Measurements from ENCODE around the gene RHEX.
"Not testable (repeated sequence)": the region's sequence is repeated elsewhere in the genome, so short reads cannot be mapped to it uniquely, and the experiment has no call there.

Gene RHEX, protein sequence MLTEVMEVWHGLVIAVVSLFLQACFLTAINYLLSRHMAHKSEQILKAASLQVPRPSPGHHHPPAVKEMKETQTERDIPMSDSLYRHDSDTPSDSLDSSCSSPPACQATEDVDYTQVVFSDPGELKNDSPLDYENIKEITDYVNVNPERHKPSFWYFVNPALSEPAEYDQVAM

DNA sequence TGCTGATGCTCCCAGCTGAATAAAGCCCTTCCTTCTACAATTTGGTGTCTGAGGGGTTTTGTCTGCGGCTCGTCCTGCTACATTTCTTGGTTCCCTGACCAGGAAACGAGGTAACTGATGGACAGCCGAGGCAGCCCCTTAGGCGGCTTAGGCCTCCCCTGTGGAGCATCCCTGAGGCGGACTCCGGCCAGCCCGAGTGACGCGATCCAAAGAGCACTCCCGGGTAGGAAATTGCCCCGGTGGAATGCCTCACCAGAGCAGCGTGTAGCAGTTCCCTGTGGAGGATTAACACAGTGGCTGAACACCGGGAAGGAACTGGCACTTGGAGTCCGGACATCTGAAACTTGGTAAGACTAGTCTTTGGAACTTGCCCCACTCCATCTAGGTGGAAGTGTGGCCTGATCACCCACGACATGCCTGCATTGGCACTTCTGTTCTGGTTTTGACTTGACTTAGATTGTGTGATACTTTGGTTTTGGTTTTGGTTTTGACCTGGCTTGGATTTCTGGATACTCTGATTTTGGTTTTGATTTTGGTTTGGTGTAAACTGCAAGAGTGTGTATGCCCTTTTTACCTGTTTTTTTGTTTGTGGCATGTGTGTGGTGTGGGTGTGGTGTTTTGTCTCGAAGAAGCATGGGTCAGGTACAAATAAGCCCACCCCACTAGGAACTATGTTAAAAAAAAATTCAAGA is at the start of gene RHEX:
Gene RHEX, plus strand, starts transcription at position 255 of the 692 bp plus-strand sequence. CDS start 44,656 bp downstream, outside the sequence.
- DNase-seq (ENCODE audit: low read depth in 2 of 2) = not testable (repeated sequence)

DNA sequence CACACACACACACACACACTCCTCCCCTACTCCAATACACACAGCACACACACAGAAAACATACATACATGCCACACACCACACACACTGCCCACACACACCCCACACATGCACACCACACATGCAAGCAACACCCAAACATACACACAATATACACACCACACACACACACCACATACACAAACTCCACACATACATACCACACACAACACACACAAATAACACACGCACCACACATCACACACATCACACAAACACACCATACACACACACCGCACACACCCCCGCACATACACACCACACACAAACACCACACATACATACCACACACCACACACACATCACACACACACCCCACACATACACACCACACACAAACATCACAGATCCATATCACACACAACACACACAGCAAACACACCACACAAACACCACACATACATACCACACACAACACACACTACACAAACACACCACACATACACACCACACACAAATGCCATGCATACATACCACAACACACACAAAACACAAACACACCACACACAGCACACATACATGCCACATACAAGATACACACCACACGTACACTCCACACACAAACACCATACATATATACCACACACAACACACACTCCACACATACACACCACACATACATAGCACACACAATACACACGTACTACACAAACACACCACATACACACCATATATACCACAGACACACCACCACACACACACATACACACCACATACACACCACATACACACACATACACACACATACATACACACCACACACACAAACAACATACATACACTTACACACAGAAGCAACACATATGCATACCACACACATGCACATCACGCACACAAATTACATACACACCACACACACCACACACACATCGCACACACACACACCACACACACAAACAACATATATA is 48.8 kb upstream of the RHEX start:
- DNase-seq (ENCODE audit: low read depth in 2 of 2) = no peak

DNA sequence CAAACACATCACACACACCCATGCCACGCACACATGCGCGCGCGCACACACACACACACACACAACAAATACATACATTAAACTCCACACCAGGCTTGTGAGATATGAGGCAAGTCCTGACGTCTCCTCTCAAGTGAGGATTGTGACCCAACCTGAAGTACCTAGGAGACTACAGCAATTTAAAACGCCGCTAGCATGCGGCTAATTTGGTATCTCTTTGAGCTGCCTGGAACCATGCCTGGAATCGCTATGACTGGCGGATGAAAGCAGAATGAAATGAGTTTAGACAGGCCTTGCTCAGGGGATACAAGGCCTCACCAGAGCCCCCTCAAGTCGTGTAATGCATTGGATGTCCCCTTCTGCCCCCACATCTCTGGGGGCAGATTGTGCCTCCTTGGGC is 48.1 kb upstream of the RHEX start:
- DNase-seq (ENCODE audit: low read depth in 2 of 2) = no peak

DNA sequence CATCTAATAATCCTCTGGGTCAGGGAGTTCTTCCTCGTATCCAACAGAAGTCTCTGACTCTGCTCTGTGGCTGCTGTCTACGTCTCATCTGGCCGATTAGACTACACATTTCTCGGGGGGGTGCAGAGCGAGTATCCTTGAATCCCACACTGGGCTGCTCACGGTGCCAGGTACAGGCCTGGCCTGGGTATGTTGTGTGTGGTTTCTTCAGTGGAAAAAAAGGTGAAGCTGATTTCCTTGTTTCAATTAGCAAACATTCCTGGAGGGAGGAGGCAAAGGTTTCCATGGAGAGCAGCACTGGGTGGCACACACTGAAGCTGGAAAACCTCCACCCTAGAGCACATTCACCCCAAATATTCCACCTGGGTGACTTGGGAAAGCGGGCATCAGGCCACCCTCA is 47.7 kb upstream of the RHEX start:
- DNase-seq (ENCODE audit: low read depth in 2 of 2) = no peak

DNA sequence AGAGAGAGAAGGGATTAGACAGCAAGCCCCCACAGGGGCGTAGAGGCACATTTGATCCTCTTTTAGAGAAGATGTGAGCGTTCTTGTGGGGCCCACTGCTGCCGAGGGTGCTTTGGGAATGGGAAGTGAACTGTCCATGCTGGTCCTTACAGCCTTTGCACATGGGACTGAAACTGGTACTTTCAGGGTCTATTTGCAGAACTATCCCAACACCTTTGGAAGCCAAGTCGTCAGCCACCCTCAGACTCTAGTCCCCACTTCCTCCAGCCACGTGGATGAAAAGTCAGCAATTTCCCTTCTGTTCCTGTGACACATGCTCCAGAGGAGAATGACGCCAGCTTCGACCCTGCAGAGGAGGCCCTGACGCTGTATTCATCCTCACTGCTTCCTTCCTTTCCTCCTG is 47.2 kb upstream of the RHEX start:
- no peak for DNase-seq (ENCODE audit: low read depth in 2 of 2)

DNA sequence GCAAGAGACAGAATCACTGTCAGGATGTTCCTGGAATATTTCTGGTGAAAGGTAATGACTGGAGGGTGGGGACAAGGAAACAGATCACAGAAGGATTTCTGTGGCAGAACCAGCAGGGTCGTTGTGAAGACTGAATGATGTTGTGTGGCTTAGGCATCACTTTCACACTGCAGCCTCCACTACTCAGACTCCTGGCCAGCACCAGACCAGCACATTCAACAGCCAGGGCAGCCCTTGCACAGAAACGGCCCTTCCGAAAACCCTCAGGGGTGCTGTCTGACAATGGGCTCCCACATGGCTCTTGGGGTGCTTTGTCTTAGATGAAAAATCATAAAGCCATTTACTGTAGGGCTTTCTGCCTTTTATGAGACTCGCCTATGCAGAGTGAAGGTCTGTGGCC is 46.0 kb upstream of the RHEX start:
- no peak for DNase-seq (ENCODE audit: low read depth in 2 of 2)

DNA sequence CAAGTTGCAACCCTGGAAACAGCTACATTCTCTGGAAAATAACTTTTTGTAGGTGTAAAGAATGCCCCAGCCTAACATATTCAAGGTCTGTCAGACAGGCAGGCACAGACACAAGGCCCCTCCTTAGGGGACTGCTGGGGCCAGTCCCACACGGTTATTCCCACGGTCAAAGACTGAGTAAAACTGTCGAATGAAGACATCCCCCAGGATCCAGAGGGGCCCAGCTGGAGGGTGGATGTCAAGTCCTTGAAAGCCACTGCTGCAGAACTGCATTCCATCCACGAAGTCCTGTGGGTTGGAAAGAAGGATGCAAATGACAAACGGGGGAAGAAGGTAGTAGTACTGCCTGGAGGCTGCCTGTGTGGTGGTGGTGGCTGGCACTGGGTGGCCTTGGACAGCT is 42.9 kb upstream of the RHEX start:
- DNase-seq (ENCODE audit: low read depth in 2 of 2) = no peak

DNA sequence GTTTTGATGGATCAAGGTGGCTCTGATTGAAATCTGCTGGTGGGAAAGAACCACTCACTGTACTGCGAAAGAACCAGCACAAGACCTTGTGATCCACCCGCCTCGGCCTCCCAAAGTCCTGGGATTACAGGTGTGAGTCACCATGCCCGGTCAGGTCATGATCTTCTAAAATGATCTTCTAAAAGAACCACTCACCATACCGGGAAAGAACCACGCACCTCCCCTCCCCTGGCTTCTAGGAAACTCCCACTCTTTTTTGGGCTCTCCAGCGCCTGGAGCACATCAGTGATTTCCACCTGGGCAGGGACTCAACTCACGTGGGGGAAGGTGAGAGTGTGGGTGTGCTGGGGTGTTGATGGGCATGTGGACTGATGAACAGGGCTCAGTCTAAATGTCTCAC is 41.9 kb upstream of the RHEX start:
- no peak for DNase-seq (ENCODE audit: low read depth in 2 of 2)

DNA sequence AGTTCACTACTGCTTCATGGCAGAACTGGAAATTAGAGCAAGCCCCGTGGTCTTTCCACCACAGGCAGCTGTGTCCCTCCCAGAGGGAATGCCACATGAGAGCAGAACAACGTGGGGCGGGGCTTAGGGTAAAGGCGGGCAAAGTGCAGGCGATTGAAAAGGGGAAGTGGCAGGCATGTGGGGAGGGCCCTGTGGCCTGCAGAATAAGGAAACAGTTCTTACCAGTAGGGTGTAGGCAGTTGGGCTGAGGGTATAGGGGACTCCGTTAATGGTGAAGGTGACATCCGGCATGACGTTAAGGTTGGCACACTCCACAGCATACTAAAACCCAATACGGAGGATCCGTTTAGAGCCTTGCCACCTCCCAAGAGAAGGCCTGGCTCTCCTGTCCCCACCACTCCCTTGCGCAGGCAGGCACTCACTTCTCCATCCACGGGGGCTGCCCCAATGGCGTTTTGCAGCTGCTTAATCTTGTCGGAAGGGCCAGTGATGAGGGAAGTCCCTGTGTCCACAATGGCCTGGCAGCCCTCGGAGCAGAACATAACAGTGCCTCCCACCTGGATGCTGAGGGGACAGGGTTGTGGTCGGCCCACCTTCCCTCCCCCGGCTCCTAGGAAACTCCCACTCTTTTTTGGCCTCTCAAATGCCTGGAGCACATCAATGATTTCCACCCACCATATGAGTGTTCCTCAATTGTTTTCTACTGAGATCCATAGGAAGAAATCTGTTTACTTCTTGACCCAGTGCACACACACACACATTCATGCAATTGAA is 40.7 kb upstream of the RHEX start:
- peak in 1 of 2 donors; percentile 21 for DNase-seq (ENCODE audit: low read depth in 2 of 2)

DNA sequence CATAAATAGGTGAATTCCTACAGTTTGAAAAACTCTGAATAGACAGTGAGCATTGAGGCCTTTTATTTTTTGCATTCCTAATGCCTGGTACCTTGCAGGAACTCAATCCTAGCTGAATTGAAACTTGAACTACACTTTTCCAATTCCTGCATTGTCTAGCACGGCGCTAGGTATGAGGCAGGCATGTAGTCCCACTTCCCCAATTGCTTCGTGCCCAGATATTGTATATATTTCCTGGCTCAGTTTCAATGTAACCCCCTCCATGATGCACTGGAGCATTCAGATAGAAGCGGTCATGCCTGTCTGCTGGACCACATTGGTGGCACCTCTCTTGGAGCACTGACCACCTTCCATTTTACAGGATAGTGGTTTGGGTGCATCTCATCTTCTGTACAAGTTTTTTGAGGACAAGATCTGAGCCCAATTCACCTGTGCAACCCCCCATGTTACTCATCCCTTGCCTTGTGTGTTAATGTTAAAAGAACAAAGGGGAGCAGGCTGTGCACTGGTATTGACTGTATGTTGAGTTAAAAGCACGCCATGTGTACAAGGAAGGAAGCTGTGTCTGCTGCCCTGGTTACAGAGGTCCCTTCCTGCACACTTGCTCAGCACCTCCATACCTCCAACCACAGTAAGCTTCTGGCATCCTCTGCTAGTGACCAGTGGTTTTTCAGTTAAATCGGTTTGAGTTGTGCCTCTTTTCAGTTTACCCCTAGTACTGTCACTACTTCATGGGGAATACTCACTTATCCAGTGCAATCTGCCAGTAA is 39.8 kb upstream of the RHEX start:
- DNase-seq (ENCODE audit: low read depth in 2 of 2) = no peak

DNA sequence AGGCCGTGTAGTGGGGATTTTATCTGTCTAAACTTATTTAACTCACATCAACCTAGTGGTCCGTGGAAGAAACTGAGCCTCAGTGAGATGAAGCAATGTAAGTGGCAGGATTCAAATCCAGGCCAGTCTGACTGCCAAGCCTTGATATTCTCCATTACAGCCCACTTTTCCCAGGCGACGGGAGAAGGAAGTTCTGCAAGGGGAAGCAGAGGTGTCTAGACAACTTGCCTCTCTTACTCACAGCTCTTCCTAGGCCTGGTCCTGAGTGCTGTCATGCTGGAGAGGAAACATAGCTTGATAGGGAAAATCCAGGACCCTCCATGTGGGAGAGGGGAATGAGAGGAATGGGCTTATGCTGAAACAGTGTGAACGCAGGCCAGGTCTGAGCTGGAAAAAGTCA is 38.4 kb upstream of the RHEX start:
- DNase-seq (ENCODE audit: low read depth in 2 of 2) = no peak

DNA sequence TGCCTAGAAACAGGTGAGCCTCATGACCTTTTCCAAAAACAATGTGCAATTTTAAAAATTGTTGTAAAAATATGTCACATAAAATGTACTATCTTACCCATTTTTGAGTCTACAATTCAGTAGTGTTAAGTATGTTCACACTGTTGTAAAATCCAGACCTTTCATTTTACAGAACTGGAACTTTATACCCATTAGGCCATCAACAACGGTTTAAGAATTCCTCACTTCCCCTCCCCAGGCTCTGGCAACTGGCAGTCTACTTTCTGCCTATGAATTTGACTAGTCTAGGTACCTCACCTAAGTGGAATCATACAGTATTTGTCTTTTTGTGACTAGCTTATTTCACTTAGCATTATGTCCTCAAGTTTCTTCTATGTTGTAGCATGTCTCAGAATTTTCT is 37.9 kb upstream of the RHEX start:
- no peak for DNase-seq (ENCODE audit: low read depth in 2 of 2)

DNA sequence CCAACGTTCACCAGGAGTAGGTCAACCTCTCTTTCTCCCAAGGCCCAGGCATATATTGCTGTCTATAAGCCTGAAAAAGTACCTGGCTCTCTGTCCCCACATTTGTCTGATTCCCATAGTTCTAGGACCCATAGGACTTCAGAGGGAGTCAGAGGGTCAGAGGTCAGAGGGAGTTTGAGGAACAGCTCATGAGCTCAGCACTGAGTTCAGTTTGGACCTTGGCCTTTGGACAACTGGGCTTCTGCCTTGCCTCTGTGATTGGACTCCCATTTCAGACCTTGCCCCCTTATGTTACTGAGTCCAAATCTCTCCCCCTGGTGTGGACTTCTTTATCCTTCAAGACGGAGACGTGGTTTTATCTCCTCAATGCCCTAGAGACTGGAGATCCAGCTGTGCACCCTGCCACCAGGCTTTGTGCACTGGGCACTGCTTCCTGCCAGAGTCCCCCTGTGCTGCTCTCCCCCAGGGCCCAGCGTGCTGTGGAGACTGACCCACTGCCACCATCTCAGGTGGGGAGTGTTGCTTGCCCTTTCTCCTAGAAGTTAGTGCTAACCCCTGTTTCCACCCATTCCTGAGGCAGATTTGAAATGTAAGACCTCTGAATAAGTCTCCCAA is 32.5 kb upstream of the RHEX start:
- no peak for DNase-seq (ENCODE audit: low read depth in 2 of 2)

DNA sequence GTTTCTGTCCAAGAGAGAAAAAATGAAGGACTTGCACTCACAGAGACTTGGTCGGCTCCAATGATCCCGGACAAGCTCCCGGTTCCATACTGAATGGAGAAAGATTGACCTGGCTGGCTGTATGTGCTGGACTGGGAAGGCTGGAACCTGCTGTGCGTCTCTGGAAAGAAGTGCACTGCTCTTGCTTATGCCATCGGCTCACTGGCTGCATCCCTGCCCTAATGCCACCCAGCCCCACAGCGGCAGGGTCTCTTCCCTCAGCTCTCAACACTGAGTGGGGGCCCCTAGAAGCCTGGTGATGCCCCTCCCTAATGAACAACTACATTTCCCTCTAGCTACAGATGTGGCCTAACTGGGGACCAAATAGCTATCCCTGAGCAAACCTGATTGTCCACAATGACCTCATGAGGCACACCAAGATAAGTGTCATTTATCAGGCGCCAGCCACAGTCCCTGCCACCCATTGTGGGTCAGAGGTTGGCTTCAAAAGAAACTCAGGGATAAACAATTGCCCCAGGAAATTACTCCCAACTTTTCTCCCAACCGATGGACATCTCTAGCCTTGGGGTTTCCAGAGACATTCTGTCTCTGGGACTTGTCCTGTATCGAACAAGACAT is 31.9 kb upstream of the RHEX start:
- no peak for DNase-seq (ENCODE audit: low read depth in 2 of 2)

DNA sequence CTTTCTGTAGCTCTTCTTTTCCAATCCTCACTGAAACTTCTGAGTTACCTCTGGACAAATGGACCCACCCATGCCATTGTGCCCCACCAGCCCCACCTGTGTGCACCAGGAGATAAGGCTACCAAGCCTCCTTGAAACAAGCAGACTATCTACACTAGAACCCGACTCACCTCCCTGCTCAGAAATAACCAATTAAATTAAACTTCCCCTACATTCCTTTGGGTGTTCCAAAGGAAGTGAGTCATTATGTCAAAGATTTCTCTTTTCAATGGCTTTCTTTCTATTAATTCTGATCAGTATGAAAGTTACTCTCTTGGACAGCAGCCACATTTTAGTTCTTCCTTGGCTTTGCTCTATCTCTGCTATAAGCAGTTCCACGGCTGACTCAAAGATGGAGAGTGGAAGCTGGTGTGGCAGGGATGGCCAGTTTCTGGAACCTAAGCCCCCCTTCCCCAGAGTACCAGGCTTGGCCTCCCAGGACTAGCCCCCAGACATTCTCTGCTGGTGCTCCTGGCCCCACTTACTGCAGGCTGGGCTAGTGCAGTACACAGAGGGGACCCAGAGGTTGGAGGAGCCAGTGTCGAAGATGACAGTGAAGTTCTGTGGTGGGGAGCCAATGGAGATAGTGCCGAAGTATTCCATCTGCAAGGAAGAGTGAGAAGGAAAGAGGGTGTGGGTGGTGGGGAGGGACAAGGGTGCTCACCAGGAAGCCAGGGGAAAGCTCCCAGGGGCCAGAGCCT is 31.2 kb upstream of the RHEX start:
- no peak for DNase-seq (ENCODE audit: low read depth in 2 of 2)

DNA sequence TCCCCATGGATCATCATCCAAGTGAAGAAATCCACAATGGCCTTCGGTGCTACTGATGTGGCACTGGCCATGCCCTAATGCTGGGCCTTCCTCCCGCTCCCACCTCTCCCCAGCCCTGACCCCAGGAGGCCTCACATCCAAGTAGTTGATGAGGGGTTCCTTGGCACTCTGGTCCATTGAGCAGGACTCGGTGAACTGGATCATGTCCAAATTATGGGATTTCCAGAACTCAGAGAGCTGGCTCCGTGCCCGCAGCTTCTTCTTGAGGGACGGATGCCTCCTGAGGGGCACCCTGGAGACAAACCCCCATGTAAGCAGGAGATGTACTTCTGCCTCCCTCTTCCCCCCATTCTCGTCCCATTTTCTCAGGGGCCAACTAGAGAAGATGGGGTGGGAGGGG is 30.2 kb upstream of the RHEX start:
- DNase-seq (ENCODE audit: low read depth in 2 of 2) = no peak

DNA sequence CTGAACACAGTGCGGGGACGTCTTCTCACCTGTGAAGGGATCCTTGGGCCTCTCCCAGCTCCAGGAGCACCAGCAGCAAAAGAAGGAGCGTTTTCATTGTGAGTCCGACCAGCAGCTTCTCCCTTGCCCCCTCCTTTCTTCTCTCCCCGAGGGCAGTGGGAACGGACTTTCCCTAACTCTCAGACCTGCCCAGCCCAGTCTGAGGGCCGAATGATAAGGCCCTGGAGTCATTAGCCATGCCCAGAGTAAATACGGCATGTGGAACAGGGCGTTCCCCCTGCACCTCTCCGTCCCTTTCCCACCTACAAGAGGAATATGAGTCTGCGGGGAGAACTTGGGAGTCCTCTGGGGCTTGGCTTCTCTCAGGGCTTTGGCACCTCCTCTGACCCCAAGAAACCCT is 29.3 kb upstream of the RHEX start, which contains the start of gene CTSE:
Gene CTSE, minus strand, starts transcription at position 201 of the 400 bp plus-strand sequence. Its CDS starts 104 bp downstream, at position 97.
- no peak for DNase-seq (ENCODE audit: low read depth in 2 of 2)

DNA sequence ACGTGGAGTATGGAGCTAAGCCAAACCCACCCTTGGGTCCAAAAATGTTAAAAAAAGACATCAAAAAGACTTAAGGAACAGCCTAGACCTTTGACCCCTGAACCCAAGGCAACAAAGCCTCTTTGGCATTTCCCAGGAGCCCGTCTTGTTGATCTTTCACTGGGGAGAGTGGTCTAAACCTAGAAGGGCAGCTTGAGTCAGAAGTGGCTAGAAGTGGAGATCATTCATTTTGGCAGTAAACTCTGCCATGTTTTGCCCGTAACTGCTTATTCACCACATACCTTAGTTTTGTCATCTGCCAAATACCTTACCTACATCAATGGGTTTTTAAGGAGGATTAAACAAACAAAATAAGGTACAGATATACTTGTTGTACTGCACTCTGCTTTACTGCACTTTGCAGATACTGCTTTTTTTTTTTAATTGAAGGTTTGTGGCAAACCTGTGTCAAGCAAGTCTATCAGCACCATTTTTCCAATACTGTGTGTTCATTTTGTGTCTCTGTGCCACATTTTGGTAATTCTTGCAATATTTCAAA is 27.6 kb upstream of the RHEX start:
- DNase-seq (ENCODE audit: low read depth in 2 of 2) = no peak

DNA sequence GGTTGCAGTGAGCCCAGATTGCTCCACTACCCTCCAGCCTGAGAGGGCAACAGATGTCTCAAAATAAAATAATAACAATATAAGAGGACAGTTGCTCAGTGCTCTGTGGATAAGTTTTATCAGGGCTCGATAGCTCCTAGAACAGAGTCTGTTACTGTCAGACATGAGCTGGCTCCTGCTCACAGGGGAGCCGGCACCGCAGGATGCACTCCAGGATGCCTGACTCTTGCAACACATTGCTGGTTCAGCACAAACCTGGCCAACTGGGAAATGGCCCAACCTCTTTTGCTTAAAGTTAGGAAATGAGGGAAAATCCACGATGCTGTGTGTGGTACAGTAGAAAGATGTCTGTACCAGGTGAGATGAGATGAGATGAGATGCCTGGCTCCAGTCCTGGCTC is 23.5 kb upstream of the RHEX start:
- no peak for DNase-seq (ENCODE audit: low read depth in 2 of 2)

All from stimulated activated CD4-positive, alpha-beta T cell treated with anti-CD3 and anti-CD28 coated beads, Interleukin-4, amount 100 ng/mL, for 48 hours (primary cell).